Upper lobe of left lung (tissue), 6 donors: ENCODE results near the gene MTURN. TPM values are rescaled to one million over a fixed set of nuclear protein-coding genes. Genes with fewer than 3 reads are reported as not detected.

Source experiments
- ATAC-seq, 2 donors: fragments of 200-7000 bp; cut with Tn5 transposase; one replicate each; pipeline ENCODE4 v1.9.1; 2022; ENCODE audit warnings: mild to moderate bottlenecking in 2 of 2, moderate library complexity in 2 of 2; ENCODE audit not compliant: low FRiP score in 2 of 2
- DNase-seq, 2 donors: peaks; one replicate each; pipeline ENCODE4 v3.0.0-alpha.2; 2019 to 2020
- H3K27ac ChIP-seq, 4 donors: fragments of 200-600 bp; sonication (generic); one replicate each; pipeline ENCODE4 v1.5.1; 2016 to 2019
- H3K27me3 ChIP-seq, 4 donors: fragments of 200-600 bp; sonication (generic); one replicate each; pipeline ENCODE4 v1.5.1; 2017 to 2019
- H3K36me3 ChIP-seq, 4 donors: fragments of 200-600 bp; sonication (generic); one replicate each; pipeline ENCODE4 v1.5.1; 2016 to 2019
- H3K4me1 ChIP-seq, 4 donors: fragments of 200-600 bp; sonication (generic); one replicate each; pipeline ENCODE4 v1.5.1; 2018 to 2019
- H3K4me3 ChIP-seq, 4 donors: fragments of 200-600 bp; sonication (generic); one replicate each; pipeline ENCODE4 v1.5.1; 2017 to 2019; ENCODE audit warnings: mild to moderate bottlenecking in 2 of 4, moderate library complexity in 1 of 4
- H3K9me3 ChIP-seq, 4 donors: fragments of 200-600 bp; sonication (generic); one replicate each; pipeline ENCODE4 v1.5.1; 2018 to 2019
- EP300 ChIP-seq, 4 donors: sonication (generic); formaldehyde crosslinking; IDR thresholded peaks; one replicate each; pipeline ENCODE4 v1.5.1; 2017; ENCODE audit warnings: antibody characterized with exemption in 4 of 4, control low read depth in 2 of 4
- POLR2A ChIP-seq, 4 donors: fragments of 450-650 bp; IDR thresholded peaks; one replicate each; pipeline ENCODE4 v1.5.1; 2016 to 2017; ENCODE audit warnings: antibody characterized with exemption in 4 of 4, mild to moderate bottlenecking in 2 of 4
- POLR2AphosphoS5 ChIP-seq, 2 donors: sonication (generic); formaldehyde crosslinking; IDR thresholded peaks; one replicate each; pipeline ENCODE4 v1.5.1; 2017; ENCODE audit warnings: antibody characterized with exemption in 2 of 2
- WGBS, 2 donors: methylation state at CpG; one replicate each; pipeline ENCODE4 v1.1.5; 2017 to 2018; 5-methylcytosine and 5-hydroxymethylcytosine counted together
- total RNA-seq, 6 donors: library from RNA; depleted of rRNA in 4 of 6; stranded (reverse); fragments of >200 nt in 4 of 6; gene quantifications; one replicate each; pipeline versions ENCODE4 v1.1.0 to v1.2.1, GENCODE V29; 2016 to 2021
- TF ChIP-seq, protein P1 (sequence below), 6 experiments: fragments of 450-650 bp in 4 of 6; fragments of 200-600 bp in 2 of 6; sonication (generic) in 2 of 6; IDR thresholded peaks; one replicate each; pipeline ENCODE4 v1.5.1; 2016 to 2019; ENCODE audit warnings: antibody characterized with exemption in 6 of 6
- donor health status: DM: no; HTN: no; CAD: no; lungs with moderate emphysema.
- donor health status: DM: no; HTN: yes; CAD: no; lungs with severe emphysema.

Gene MTURN
- total RNA-seq, result 100 to 1,000 TPM in 1 of 6 donors, 10 to 100 TPM in 5; 27.2 to 112 (median 39.6) TPM

DNA sequence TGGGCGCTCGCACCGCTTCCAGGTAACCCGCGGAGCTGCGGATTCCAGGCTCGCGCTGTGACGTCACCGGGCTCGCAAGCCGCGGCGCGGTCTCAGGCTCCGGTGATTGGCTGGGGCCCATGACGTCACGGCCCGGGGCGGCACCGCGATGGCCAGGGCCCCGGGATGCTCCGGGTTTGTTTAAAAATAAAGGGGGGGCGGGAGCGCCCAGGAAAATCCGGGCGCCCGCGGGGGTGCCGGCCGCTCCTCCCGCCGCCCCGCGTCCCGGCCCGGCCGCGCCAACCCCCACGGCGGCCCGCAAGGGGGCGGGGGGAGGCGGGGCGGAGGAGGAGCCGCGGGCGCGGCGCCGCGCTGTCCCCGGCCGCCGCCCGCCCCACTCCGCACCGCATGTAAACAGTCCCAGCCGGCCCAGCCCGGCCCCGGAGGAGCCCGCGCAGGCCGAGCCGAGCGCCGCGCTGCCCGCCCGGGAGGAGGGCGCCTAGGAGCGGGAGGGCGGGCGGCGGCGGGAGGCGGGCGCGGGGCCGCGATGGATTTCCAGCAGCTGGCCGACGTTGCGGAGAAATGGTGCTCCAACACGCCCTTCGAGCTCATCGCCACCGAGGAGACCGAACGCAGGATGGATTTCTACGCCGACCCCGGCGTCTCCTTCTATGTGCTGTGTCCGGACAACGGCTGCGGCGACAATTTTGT is at the start of gene MTURN:
TSS of gene MTURN (plus strand) at position 376 of the 690 bp plus-strand sequence. CDS start at position 527, 151 bp downstream.
- peak in 2 of 4 donors; percentile 63 to 71 for TF ChIP-seq POLR2A (IDR thresholded peaks at IDR 0.05)
- TF ChIP-seq, protein P1, sequence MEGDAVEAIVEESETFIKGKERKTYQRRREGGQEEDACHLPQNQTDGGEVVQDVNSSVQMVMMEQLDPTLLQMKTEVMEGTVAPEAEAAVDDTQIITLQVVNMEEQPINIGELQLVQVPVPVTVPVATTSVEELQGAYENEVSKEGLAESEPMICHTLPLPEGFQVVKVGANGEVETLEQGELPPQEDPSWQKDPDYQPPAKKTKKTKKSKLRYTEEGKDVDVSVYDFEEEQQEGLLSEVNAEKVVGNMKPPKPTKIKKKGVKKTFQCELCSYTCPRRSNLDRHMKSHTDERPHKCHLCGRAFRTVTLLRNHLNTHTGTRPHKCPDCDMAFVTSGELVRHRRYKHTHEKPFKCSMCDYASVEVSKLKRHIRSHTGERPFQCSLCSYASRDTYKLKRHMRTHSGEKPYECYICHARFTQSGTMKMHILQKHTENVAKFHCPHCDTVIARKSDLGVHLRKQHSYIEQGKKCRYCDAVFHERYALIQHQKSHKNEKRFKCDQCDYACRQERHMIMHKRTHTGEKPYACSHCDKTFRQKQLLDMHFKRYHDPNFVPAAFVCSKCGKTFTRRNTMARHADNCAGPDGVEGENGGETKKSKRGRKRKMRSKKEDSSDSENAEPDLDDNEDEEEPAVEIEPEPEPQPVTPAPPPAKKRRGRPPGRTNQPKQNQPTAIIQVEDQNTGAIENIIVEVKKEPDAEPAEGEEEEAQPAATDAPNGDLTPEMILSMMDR (IDR thresholded peaks at IDR 0.05), result peak in 4 of 6 experiments; percentile 13 to 49 (median 36)
- TF ChIP-seq POLR2AphosphoS5 (IDR thresholded peaks at IDR 0.05), result peak in 1 of 2 donors; percentile 42
- TF ChIP-seq EP300 (IDR thresholded peaks at IDR 0.05), result no peak
- peak; percentile 84 to 89 for ATAC-seq
- H3K4me3 ChIP-seq, result peak within 1 kb of the TSS; percentile 88 to 96 (median 93)

DNA sequence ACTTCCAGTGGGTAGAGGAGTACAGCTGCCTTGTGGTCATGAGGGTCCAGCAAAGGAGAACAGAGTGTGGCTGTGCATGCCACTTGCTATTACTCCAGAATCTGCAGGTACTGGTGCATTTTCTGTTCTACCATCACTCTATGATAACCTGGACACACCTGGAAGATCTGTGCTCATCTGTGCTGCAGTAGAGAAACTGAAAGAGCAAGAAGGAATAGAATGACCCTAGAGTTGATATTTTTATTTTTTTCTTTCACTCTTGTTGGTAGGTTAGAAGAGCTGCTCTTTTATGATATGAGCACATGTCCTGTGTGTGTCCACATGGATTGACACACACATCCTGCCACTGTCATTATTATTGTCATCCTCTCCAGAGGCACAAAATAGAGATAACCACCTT is 48.3 kb upstream of the MTURN start:
- H3K4me3 ChIP-seq, result no peak overlapping the region
- no peak for DNase-seq
- no peaks in the 10 kb centered on the region for H3K9me3 ChIP-seq
- H3K27me3 ChIP-seq, result no peaks in the 10 kb centered on the region
- ATAC-seq, result no peak
- no peaks in the 10 kb centered on the region for H3K4me1 ChIP-seq
- TF ChIP-seq, protein P1 (IDR thresholded peaks at IDR 0.05), result no peak
- no peak for TF ChIP-seq EP300 (IDR thresholded peaks at IDR 0.05)
- no peak for TF ChIP-seq POLR2A (IDR thresholded peaks at IDR 0.05)
- TF ChIP-seq POLR2AphosphoS5 (IDR thresholded peaks at IDR 0.05), result no peak
- H3K27ac ChIP-seq, result no peak overlapping the region
- H3K36me3 ChIP-seq, result no peaks in the 10 kb centered on the region

More for the DNA sequence above, at the start of gene MTURN:
- Histone ChIP-seq H3K4me1 (peaks cover 20 to 40% (median 24%) of the 10 kb centered on the region in 4 donors), H3K36me3 (no peaks in the 10 kb centered on the region), H3K27ac (peak within 1 kb of the TSS; percentile 91 to 98 (median 96)), H3K9me3 (no peaks in the 10 kb centered on the region), H3K27me3 (no peaks in the 10 kb centered on the region)
- peak; percentile 90 to 99 for DNase-seq
- WGBS, 2 donors, result 0% methylated on average over 6 to 45 of the region's 99 CpGs

DNA sequence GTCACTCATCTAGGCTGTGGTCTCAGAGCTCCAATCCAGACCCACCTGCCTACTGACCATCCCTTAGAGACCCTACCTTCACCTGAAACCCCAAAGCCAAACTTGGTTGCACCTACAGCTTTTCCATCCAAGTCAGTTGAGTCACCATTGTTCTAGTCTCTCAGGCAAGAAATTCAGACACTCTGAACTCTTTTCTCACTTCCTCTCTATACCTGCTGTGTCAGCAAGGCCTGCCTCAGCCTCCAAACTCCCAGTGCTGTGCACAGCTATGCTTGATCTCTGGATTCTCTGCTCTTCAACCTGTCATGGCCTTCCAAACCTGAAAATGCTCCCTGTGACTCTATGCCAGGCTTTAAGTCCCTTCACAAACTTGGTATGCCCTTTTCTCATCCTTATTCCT is 47.4 kb upstream of the MTURN start:
- Histone ChIP-seq H3K27me3 (no peaks in the 10 kb centered on the region), H3K36me3 (no peaks in the 10 kb centered on the region), H3K27ac (no peak overlapping the region), H3K9me3 (no peaks in the 10 kb centered on the region), H3K4me1 (no peaks in the 10 kb centered on the region), H3K4me3 (no peak overlapping the region)
- ATAC-seq (no peak), DNase-seq (no peak)
- TF ChIP-seq, protein P1 (IDR thresholded peaks at IDR 0.05), result no peak
- no peak for TF ChIP-seq EP300 (IDR thresholded peaks at IDR 0.05)
- no peak for TF ChIP-seq POLR2AphosphoS5 (IDR thresholded peaks at IDR 0.05)
- no peak for TF ChIP-seq POLR2A (IDR thresholded peaks at IDR 0.05)

DNA sequence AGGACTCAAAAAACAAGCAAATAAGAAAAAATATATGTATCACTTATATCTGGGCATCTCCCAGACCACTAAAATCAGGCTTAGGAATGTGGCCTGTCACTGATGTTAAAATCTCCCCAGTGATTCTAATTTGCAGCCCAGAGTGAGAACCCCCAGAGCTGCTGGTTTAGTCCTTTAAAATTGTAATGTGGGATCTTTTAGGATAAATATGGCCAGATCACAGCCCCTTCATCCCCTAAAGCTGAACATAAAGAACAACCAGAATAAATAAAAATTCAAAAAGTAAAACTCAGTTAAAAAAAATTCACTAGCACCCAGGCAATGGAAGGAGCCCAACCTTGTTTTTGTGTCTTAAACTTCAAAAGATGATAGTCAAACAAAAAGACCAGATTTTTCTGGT is 46.4 kb upstream of the MTURN start:
- H3K4me1 ChIP-seq, result no peaks in the 10 kb centered on the region
- no peak for DNase-seq
- H3K36me3 ChIP-seq, result no peaks in the 10 kb centered on the region
- no peaks in the 10 kb centered on the region for H3K9me3 ChIP-seq
- no peak overlapping the region for H3K4me3 ChIP-seq
- no peak overlapping the region for H3K27ac ChIP-seq
- ATAC-seq, result no peak
- no peaks in the 10 kb centered on the region for H3K27me3 ChIP-seq
- no peak for TF ChIP-seq POLR2A (IDR thresholded peaks at IDR 0.05)
- TF ChIP-seq, protein P1 (IDR thresholded peaks at IDR 0.05), result no peak
- no peak for TF ChIP-seq EP300 (IDR thresholded peaks at IDR 0.05)
- no peak for TF ChIP-seq POLR2AphosphoS5 (IDR thresholded peaks at IDR 0.05)

DNA sequence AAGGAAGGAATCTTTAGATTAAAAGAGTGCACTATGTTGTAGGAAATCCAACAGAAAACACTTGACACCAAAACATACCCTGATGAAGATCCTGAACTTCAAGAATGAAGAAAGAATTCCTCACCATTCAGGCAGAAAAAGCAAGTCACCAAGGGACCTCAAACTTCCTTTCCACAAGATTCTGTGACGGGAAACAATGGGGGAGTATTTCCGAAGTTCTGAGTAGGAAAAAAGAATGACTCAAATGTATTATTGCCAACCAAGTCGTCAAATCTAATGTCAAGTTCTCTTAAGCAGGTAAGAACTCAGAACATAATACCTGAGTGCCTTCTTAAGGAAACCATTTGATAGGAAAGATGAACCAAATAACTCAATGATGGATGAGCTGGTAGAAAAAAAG is 44.7 kb upstream of the MTURN start:
- no peaks in the 10 kb centered on the region for H3K4me1 ChIP-seq
- no peaks in the 10 kb centered on the region for H3K36me3 ChIP-seq
- ATAC-seq (no peak), DNase-seq (no peak)
- no peak overlapping the region for H3K4me3 ChIP-seq
- WGBS, 2 donors, result 56 to 63% methylated on average over 3 of the region's 3 CpGs
- no peak overlapping the region for H3K27ac ChIP-seq
- H3K27me3 ChIP-seq, result no peaks in the 10 kb centered on the region
- no peaks in the 10 kb centered on the region for H3K9me3 ChIP-seq
- TF ChIP-seq POLR2A (IDR thresholded peaks at IDR 0.05) (no peak), EP300 (IDR thresholded peaks at IDR 0.05) (no peak), POLR2AphosphoS5 (IDR thresholded peaks at IDR 0.05) (no peak)
- TF ChIP-seq, protein P1 (IDR thresholded peaks at IDR 0.05), result no peak
